ENCODE results near the gene SH3RF2. TPM values are rescaled to one million over a fixed set of nuclear protein-coding genes. Genes with fewer than 3 reads are reported as not detected.

The SH3RF2 gene
- total RNA-seq, 1 experiment from 2014 or later, result 7.9 TPM

GRCh38 chr5:146042628-146043279 is 106.4 kb downstream of the SH3RF2 start:
- DNase-seq (ENCODE audit: low read depth), result peak; percentile 85

- no peak for DNase-seq (ENCODE audit: low read depth)
Measured at GRCh38 chr5:146043722-146044121, 107.3 kb downstream of the SH3RF2 start.

GRCh38 chr5:146047396-146047795 is 111.0 kb downstream of the SH3RF2 start:
- peak; percentile 56 for DNase-seq (ENCODE audit: low read depth)

- DNase-seq (ENCODE audit: low read depth), result peak; percentile 68
Measured at GRCh38 chr5:146048994-146049703, 112.8 kb downstream of the SH3RF2 start.

GRCh38 chr5:146049704-146050026 is 113.3 kb downstream of the SH3RF2 start:
- DNase-seq (ENCODE audit: low read depth), result no peak

- no peak for DNase-seq (ENCODE audit: low read depth)
Measured at GRCh38 chr5:146050086-146050485, 113.7 kb downstream of the SH3RF2 start.

GRCh38 chr5:146051678-146052077 is 115.3 kb downstream of the SH3RF2 start:
- DNase-seq (ENCODE audit: low read depth), result peak; percentile 35

- no peak for DNase-seq (ENCODE audit: low read depth)
Measured at GRCh38 chr5:146052780-146053179, 116.4 kb downstream of the SH3RF2 start.

GRCh38 chr5:146055432-146055831 is 119.1 kb downstream of the SH3RF2 start:
- no peak for DNase-seq (ENCODE audit: low read depth)

GRCh38 chr5:146059460-146060220 is 123.3 kb downstream of the SH3RF2 start:
- DNase-seq (ENCODE audit: low read depth), result no peak

- no peak for DNase-seq (ENCODE audit: low read depth)
Measured at GRCh38 chr5:146060221-146060585, 123.8 kb downstream of the SH3RF2 start.

GRCh38 chr5:146066968-146067367 is 130.6 kb downstream of the SH3RF2 start:
- no peak for DNase-seq (ENCODE audit: low read depth)

- DNase-seq (ENCODE audit: low read depth), result no peak
Measured at GRCh38 chr5:146068206-146068605, 131.8 kb downstream of the SH3RF2 start.

GRCh38 chr5:146068977-146069779 is 132.8 kb downstream of the SH3RF2 start:
- DNase-seq (ENCODE audit: low read depth), result no peak

- no peak for DNase-seq (ENCODE audit: low read depth)
Measured at GRCh38 chr5:146069780-146070099, 133.4 kb downstream of the SH3RF2 start.

- DNase-seq (ENCODE audit: low read depth), result no peak
Measured at GRCh38 chr5:146070746-146071145, 134.4 kb downstream of the SH3RF2 start.

- no peak for DNase-seq (ENCODE audit: low read depth)
Measured at GRCh38 chr5:146071171-146071570, 134.8 kb downstream of the SH3RF2 start.

GRCh38 chr5:146072595-146072994 is 136.2 kb downstream of the SH3RF2 start:
- no peak for DNase-seq (ENCODE audit: low read depth)

- no peak for DNase-seq (ENCODE audit: low read depth)
Measured at GRCh38 chr5:146073239-146073900, 137.0 kb downstream of the SH3RF2 start.

- no peak for DNase-seq (ENCODE audit: low read depth)
Measured at GRCh38 chr5:146076028-146076427, 139.7 kb downstream of the SH3RF2 start.

- no peak for DNase-seq (ENCODE audit: low read depth)
Measured at GRCh38 chr5:146076455-146076854, 140.1 kb downstream of the SH3RF2 start.

GRCh38 chr5:146078566-146078965 is 142.2 kb downstream of the SH3RF2 start:
- DNase-seq (ENCODE audit: low read depth), result no peak
